GM19043 (cell line): ENCODE measurements around the gene HOXB9.

Experiments used
- ATAC-seq: cut with Tn5 transposase; IDR thresholded peaks from one replicate; pipeline ENCODE4 v1.9.1; 2021; ENCODE audit warnings: low read depth; ENCODE audit not compliant: unreplicated experiment

Gene HOXB9

DNA sequence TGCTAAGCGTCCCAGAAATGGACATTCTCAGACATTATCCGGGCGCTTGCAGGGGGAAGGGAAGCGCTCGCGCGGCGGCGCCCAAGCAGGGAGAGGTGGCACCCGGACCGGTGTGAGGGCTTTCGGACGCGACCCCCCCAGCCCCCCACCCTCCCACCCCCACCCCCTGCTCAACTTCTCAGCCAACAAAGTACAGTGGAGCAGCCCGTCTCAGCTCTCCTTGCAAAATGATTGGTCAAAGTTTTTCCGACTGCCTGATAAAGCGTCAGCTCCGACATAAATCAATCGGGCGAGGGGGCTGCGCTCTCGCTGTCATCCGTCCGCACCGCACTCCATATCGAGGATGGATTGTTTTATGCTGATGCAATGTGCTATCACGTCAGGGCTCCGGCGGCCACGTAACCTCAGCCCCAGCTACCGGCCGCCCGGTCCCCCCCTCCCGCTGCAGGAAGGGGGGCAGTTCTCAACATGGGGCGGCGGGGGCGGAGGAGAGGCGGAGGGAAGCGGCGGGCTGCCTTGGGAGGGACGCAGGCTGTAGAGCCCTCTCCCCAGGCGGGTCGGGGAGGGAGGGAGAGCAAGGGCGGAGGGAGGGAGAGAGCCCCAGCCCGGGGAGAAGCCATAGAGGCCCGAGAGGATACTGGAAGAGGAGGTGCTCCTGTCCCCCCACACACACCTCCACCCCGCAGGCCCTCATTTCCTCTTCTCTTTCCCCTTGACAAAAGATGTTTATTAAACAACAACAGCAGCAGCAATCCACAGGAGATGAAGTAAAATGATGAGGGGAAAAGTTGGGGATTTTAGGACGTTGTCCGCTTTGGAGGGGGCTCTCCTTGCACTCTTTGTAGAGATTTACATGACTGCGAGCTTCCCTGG lies at the start of gene HOXB9:
Gene HOXB9 (minus strand): TSS at position 114 of the 873 bp plus-strand sequence. CDS start 89 bp downstream, at position 25.
- no peak for ATAC-seq

DNA sequence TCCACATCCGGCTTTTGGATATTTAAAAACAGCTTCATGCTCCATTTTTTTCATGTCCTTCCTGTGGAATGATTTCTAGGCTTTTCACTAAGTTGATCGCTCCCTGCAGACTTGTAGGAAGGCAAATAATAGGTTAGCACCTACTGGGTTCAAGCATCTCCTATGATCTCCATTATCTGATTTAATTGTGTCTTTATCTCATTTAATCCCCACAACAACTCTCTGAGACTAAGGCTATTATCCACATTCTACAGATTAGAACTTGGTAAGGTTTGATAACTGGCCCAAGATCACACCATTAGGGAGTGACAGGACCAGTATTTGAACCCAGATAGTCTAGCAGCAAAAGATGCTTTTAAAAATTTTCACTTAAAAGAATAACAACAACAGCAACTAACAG lies 46.2 kb upstream of the HOXB9 start:
- no peak for ATAC-seq

DNA sequence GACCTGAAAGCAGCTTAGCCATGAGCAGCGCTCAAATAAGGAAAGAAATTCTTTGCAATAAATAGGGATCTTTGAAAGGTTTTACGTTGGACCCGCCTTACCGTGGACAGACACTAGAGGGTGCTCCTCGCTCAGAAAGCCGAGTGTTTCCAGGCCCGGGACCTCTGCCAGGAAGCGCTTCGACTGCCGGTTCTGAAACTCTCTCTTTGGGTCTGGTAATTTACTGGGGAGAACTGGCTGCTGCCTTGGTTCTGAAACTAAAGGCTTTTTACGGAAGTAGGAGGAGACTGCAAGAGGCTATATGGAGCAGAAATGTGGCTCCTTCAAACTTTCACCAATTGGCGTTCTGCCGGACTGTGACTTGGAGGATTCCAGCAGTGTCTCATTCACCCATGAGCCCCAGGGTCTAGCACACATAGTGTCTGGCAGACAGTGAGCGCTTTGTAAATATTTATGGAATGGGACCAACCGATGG lies 45.6 kb upstream of the HOXB9 start:
- ATAC-seq, result no peak

DNA sequence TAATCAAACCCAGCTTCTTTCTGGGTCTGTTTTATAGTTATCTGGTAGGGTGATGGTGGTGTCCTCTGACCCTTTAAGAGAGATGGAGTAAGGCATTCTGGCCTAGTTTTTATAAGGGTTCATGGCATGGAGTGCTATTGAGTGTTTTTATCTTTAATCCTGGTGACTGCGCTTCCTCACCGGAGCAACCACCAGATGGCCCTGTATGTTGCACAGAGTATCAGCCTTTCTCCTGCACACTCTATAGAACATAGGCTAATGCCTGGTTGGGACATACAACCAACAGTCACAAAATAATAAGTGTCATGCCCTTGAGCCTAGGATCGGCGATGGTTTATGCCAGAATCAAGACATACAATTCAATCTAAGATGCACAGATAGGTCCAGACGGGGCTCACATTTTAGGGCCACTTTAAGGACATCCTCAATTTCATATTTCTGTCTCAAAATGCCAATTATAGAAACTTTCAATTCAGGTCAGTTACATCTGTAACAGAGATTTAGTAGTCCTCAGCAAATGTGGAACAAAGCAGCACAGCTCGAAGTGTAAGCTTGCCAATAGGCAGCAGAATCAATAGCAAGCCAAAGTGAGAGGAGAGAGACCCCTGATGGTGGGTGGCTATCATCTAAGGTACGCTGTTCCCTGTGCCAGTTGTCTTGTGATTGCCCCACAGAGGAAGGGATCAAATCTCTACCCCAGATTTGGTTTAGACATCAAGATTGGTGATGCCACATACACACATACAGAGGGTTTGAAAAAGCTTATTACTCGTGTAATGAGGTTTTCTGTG lies 37.2 kb upstream of the HOXB9 start:
- no peak for ATAC-seq

DNA sequence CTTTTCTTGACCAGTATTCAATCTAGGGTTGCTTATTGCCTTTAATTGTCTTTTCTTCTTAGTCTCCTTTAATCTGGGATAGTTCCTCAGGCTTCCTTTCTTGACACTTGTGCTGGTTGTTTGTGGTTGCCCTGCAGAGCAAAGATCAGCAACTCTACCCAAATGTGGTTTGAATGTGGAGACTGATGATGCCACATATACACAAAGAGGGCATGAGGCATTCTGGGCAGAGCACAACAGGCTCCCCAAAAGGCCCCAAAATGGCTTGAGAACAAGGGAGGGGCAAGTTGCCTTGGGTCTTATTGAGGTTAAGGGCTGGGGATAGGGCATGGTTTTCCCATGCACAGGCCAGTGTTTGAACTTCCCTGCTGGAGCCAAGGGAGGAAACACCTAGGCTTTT lies 29.8 kb upstream of the HOXB9 start:
- no peak for ATAC-seq

DNA sequence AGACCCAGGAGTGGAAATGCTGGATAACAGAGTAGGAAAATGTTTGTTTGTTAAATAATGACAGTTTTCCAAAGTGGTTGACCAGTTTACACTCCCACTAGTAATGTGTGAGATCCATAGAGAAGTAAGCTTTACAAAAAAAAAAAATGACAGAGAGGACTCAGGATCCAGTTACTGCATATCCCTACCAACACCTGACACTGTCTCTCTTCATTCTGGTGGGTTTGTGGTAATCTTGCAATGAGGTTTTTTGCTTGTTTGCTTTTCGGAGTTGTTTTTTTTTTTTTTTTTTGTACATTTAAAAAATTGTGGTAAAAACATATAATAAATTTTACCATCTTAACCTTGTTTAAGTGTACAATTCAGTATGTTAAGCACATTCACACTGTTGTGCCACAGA lies 23.6 kb upstream of the HOXB9 start:
- ATAC-seq, result no peak

DNA sequence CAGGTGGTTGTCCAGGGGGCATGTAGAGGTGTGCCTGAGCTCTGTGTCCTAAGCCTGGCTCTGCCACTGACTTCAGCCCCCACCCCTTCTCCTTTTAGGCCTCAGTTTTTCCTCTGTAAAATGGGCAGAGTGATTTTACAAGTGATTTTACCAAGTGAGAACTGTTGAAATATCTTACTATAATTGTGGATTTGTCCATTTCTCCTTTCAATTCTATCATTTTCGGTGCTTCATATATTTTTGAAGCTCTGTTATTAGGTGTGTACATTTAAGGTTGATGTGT lies 21.7 kb upstream of the HOXB9 start:
- ATAC-seq, result no peak

DNA sequence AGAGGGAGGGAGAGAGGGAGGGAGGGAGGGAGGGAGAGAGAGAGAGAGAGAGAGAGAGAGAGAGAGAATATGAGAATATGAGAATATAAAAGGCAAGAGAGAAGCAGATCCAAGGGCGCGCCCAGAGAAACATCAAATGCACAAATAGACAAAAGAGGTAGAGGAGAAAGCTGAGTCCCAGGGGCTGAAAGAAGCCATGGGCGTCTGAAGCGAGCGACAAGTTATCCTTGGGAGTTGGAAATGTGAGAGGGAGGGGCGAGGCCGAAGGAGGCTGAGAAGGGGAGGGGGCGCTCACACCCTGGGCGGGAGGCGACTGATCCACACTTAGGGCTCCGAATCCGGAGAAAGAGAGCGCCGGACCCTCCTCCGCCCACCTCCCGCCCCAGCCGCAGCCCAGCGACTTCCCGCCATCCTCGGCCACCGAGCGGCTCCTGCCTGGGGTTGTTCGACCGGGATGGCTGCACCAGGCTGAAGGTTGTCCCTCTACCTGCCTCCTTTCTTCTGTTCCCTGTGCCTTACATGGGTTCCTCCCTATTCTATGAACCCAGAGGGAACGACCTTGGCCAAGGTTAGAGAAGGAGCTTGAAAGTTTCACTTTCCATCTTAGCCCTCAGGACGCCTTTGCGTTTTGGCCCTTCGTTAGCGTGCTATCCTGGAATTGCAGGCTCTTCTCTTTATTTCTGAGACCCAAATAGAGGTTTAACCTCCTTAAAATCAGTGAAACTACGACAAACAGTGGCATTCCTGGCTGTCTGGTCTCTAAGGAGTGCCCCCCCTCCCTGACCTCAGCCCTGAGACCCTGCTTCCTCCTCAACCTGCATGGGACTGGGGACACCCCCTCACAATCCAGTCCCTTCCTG lies 21.2 kb upstream of the HOXB9 start:
- no peak for ATAC-seq

DNA sequence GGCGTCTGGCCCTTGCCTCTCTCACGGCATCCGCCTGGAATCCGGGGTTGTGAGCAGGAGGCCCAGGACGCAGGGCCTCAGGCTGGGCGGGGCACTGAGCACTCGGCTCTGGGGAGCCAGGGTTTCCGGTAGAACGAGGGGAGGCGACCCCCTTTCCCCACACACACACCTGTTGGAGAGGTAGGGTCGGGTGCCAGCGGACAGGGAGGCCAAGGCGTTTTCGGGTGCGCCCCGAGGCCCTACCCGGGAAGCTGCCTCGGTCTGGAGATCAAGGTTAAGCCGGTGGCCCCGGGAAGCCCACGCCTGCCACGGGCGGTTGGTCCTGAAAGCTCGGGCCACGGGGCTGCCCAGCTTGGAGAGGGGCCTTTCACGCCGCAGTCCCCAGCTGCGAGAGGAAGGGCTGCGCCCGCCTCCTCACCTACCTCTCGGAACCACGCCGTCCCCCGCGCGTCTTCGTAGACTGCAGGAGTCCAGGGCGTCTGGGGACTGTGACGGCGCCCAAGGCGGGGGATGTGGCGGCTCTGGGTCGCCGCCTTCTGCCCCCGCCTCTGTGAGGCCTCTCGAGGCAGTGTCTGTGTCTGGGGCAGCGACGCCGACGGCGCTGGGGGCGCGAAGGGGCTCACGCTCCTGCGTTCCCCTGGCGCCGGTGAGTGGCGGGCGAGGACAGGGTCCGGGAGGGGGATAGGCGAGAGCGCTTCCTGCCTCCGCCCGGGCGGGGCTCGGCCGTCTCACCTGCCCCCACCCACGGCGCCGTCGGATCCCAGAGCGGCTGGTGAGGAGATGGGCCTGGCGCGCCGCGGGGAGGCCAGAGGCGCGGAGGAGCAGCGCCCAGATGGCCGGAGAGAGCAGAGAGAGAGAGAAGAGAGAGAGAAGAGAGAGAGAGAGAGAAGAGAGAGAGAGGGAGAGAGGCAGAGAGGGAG lies 20.3 kb upstream of the HOXB9 start:
- ATAC-seq, result no peak

DNA sequence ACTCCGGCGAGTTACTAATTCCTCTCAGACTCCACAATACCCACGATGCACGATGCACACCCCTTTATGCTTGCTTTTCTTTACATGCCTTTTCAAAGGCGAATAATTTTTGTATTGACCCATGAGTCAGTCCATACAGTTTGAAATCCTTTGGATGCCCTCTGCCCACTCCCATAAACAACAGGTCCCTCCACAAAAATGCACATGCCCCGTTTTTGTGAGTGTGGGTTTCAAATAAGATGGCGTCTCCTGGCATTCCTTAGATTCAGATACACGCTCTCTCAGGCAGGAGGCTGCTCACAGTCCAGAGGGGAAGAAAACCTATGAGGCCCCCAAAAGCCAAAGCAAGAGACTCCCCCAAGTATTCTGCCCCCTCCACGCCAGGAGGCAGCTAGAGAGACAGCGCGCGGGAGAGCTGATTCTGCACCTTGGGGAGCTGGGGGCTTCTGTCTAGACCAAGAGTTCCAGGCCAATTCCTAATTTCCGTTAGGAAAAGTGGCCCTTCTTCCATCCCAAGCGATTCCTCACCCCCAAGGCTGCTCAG lies 19.6 kb upstream of the HOXB9 start:
- no peak for ATAC-seq

DNA sequence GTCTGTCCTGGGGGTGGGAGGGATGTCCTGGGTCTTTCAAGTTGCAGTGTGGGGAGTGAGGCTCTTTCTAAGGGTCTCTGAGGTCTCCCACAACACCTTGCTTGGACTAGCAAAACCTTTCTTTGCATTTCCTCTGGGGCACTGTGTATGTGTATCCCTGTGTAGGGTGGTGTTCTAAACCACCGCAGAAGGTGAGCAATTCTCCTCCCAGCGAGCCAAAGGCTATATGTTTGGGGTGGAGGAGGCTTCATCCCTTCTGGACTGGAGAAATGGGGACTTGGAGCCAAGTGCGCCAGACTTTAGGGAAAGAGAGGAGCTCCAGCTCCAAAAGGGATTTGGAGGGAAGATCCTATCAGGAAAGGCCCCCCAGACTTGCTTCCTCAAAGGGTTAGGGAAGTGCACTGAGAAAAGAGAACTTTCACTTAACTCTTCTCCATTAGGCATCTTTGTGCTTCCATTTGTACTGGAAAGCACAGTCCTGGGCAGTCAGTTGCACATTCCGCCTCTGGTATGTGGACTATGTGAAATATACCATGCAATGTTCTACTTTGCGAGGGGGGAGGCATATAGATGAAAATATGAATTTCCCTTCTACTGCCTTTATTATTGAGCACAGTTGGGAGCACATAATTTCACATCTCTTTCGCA lies 18.9 kb upstream of the HOXB9 start:
- no peak for ATAC-seq

DNA sequence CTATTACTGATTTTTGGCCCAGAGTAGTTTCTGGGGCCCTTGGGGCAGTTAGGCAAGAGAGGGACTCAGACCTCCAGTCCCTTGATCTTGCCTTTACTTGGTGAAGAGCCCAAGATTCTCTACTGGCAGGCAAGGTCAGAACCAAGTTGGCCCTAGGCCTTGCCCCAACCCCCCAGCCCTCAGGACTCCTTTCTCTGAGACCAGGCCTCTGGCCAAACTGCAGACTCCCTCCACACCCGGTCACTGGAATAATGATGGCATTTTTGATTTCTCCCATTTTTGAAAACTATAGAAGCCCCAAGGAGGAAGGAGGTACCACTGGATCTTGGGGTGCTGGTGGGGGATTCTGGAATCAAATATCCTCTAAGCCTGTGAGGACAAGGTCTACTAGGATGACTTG lies 18.0 kb upstream of the HOXB9 start:
- ATAC-seq, result no peak

DNA sequence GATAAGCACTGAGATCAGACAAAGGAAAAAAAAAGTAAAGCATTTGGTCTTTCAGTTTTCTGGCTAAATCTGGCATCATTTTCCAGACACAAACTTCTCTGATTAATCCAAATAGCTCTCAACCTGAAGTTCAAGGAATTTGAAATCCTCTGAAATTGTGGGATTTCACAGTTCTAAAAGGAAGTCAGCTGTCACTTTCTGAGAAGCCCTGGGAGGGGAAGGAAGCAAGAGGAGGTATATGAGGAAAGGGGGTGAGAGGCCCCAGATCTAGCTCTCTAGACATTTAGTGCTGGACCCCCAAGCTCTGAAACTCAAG lies 17.5 kb upstream of the HOXB9 start:
- no peak for ATAC-seq

DNA sequence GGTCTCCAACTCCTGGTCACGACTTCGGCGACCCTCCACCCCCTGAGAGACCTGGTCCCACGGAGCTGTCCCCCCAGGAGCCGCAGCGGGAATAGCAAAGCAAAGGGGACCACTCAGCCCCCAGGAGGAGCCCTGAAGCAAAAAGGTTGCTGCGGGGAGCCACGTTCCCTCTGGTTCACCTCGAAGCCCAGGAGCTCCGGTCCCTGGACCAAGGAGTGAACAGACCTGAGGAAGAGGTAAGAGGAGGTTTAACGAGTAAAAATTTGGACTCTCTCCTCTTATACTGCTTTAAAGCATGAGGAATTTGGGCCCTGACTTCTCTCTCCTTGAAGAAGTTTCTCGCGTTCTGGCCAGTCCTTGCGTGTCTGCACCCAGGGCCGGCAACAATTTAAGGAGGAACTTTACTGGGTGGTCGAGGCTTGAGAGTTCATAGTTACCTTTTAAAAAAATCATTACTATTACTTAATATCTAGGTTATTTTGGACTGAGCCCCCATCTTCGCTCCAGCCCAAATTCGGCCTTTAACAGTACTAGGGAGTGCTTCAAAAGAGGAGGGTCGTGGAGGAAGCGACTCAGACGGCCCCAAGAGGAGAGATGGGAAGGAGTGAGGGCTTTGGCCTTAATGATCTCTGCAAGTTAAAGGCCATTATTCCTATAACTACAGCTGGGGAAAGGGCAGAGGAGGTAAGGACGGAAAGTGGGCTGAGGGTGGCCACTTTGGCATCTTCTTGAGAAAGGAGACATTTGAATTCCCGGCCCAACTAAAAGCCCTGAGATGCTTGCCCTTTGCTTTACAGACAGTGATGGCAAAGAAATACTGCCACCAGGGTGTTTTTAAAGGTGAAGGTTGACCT lies 16.9 kb upstream of the HOXB9 start:
- no peak for ATAC-seq

DNA sequence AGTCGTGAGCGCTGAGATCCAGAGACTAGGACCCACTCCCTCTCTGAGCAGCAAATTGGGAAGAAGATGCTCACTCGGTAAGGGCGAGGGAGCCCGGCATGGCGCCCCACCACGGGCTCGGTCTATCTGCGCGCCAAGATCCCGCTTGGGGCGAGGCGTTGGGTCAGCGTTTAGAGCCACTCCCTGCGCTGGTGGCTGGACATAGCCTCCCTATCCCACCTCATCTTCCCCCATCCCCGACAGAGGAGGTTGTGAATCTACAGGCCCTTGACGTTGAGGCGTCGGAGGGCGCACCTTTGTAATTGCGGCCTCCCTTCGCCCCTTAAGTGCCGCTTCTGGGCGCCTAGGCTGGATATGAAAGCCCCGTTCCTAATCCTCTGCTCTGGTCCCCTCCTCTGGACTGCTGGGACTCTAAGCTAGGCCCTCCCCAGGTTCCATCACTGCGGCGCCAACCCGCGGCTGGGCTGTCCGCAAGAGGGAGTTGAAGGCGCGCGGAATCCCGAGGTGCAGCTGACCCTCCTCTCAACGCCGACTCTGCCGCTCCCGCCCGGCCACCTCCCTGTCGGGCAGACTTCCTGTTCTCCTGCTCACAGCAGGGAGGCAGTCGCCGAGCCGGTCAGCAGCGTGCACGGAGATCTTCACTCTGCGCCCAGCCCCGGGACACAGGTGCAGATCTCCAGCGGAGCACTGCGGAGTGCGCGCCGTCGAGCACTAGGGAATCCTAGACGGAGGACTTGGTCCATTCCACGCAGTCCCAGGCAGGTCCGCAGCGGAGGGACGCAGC lies 16.1 kb upstream of the HOXB9 start:
- ATAC-seq, result no peak

DNA sequence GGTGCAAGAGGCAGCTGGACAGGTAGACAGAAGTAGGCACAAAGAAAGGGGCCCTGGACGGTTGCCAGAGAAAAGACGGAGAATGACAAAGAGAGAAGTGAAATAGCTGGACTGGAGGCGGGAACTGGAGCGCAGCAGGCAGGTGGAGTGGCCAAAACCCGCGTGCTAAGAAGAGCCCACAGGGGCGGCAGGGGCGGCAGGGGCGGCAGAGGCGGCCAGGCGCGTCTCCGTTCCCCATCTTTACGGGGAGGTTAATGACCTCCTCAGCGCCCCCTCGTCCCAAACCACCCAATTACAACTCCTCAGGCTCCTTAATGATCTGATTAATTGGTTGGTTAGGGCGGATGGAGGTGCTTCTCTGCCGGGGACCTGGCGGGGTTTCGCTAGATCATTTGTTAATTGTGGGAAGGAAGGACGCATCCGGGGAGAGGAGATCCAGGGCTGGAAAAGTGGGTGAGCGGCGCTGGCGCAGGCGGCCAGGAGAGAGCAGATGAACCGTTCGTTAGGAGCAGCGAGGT lies 15.4 kb upstream of the HOXB9 start:
- ATAC-seq, result no peak

DNA sequence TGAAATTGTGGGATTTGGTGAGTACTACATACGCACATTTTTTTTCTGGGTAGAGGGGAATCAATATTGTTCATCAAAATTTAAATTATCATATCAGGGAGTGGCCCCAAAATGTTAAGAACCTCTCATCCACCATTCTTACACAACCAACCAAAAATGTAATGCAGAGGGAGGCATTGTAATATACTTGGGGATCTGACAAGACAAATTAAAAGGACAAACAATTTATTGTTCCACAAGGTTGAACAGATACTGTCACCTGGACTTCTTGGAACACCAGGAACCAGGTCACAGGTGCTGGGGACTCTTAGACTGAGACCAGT lies 14.7 kb upstream of the HOXB9 start:
- ATAC-seq, result no peak
